ENCODE results near the gene RABEPK.
"Not testable (repeated sequence)": the region's sequence is repeated elsewhere in the genome, so short reads cannot be mapped to it uniquely, and the experiment has no call there.

Gene RABEPK

DNA sequence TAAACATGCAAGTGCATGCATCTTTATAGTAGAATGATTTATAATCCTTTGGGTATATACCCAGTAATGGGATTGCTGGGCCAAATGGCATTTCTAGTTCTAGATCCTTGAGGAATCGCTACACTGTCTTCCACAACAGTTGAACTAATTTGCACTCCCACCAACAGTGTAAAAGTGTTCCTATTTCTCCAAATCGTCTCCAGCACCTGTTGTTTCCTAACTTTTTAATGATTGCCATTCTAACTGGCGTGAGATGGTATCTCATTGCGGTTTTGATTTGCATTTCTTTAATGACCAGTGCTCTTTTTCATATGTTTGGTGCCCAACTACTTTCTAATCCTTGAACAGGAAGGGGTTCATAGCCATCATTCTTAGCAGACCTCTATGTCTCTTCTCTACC lies 18.6 kb upstream of the RABEPK start:
- H3K27me3 Mint-ChIP-seq: not testable (repeated sequence)

DNA sequence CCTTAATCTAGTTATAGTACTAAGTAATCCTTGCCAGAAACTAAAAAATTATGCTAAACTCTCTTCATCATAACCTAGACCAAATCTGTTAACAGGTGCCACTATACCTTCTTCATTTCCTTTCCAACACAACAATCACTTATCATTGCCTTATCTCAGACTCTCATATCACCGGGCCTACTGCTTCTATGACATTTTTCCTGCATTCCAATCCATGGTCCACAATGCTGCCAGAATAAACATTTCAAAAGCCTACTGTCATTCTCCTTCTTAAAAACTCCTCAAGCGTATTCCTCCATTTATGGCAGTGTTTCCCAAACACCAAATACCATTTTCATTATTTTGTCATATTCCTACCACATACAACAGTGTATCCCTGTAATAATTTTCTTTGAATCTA lies 17.3 kb upstream of the RABEPK start:
- H3K27me3 Mint-ChIP-seq: no peaks in the 10 kb centered on the region
- H3K27ac Mint-ChIP-seq: peak overlapping the region; percentile 25
- H3K36me3 Mint-ChIP-seq: peaks cover 7% of the 10 kb centered on the region
- H3K4me3 Mint-ChIP-seq: no peak overlapping the region
- peaks cover 75% of the 10 kb centered on the region for H3K4me1 Mint-ChIP-seq (ENCODE audit: low read depth)
- no peaks in the 10 kb centered on the region for H3K9me3 Mint-ChIP-seq (ENCODE audit: low read depth)

More for the DNA sequence above, 18.6 kb upstream of the RABEPK start:
- not testable (repeated sequence) for H3K9me3 Mint-ChIP-seq (ENCODE audit: low read depth); H3K36me3 Mint-ChIP-seq; H3K4me3 Mint-ChIP-seq
- H3K4me1 Mint-ChIP-seq (ENCODE audit: low read depth): peaks cover 73% of the 10 kb centered on the region
- H3K27ac Mint-ChIP-seq: peak overlapping the region; percentile 46

DNA sequence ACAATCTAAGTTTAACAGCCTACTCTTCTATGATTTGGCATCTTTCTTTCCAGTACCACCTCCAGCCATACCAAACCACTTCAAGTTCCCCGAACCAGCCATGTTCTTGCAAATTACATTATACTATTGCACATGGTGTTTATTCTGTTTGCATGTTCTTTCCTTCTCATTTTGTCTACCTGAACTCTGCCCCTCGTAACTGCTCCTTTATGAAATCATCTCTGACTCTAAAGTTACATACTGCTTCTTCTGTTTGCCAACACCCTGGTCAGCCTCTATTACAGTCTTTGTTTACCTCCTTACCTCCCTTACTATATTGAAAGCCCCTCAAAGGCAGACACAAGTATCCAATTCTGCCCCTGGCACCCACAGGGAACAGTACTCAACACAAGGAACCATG lies 16.8 kb upstream of the RABEPK start:
- Mint-ChIP-seq H3K9me3 (ENCODE audit: low read depth) (no peaks in the 10 kb centered on the region), H3K4me3 (no peak overlapping the region), H3K27ac (no peak overlapping the region), H3K4me1 (ENCODE audit: low read depth) (peaks cover 73% of the 10 kb centered on the region), H3K27me3 (no peaks in the 10 kb centered on the region), H3K36me3 (peaks cover 7% of the 10 kb centered on the region)

GRCh38 chr9:125189011-125189360 lies 11.4 kb upstream of the RABEPK start:
- Mint-ChIP-seq H3K4me1 (ENCODE audit: low read depth) (peaks cover 63% of the 10 kb centered on the region), H3K27ac (peak overlapping the region; percentile 86), H3K9me3 (ENCODE audit: low read depth) (no peaks in the 10 kb centered on the region), H3K4me3 (peak overlapping the region; percentile 96), H3K27me3 (no peaks in the 10 kb centered on the region), H3K36me3 (no peaks in the 10 kb centered on the region)

GRCh38 chr9:125189361-125190289 lies 10.7 kb upstream of the RABEPK start, which contains the start of gene PPP6C:
Gene PPP6C (minus strand): TSS chr9:125189803. CDS start chr9:125189718, 85 bp downstream.
- Mint-ChIP-seq H3K4me1 (ENCODE audit: low read depth) (peaks cover 66% of the 10 kb centered on the region), H3K36me3 (no peaks in the 10 kb centered on the region), H3K27me3 (no peaks in the 10 kb centered on the region), H3K27ac (peak within 1 kb of the TSS; percentile 97), H3K4me3 (peak within 1 kb of the TSS; percentile 96), H3K9me3 (ENCODE audit: low read depth) (no peaks in the 10 kb centered on the region)

DNA sequence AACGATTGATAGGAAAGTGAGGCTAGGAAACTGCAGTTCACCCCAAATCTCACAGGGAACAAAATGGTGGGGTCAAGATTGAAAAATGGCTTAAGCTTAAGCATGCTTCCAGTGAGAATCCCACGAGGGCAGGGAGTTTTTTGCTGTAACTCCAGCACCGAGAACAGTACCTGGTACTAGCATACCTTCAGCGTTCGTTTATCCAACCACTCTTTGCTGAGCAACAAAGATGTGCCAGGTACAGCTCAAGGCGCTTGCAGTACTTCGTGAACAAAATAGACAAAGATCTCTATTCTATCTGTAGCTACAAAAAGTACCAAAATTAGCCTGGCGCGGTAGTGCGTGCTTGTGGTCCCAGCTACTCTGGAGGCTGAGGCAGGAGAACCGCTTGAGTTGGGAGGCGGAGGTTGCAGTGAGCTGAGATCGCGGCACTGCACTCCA lies 10.0 kb upstream of the RABEPK start:
- Mint-ChIP-seq H3K36me3 (no peaks in the 10 kb centered on the region), H3K4me1 (ENCODE audit: low read depth) (peaks cover 69% of the 10 kb centered on the region), H3K4me3 (peak overlapping the region; percentile 96), H3K9me3 (ENCODE audit: low read depth) (no peaks in the 10 kb centered on the region), H3K27ac (peak overlapping the region; percentile 97), H3K27me3 (no peaks in the 10 kb centered on the region)

GRCh38 chr9:125194466-125194865 lies 5.9 kb upstream of the RABEPK start:
- Mint-ChIP-seq H3K27ac (peak overlapping the region; percentile 91), H3K4me3 (peak overlapping the region; percentile 67), H3K4me1 (ENCODE audit: low read depth) (peaks cover 73% of the 10 kb centered on the region)
- H3K9me3 Mint-ChIP-seq (ENCODE audit: low read depth); H3K36me3 Mint-ChIP-seq; H3K27me3 Mint-ChIP-seq: not testable (repeated sequence)

DNA sequence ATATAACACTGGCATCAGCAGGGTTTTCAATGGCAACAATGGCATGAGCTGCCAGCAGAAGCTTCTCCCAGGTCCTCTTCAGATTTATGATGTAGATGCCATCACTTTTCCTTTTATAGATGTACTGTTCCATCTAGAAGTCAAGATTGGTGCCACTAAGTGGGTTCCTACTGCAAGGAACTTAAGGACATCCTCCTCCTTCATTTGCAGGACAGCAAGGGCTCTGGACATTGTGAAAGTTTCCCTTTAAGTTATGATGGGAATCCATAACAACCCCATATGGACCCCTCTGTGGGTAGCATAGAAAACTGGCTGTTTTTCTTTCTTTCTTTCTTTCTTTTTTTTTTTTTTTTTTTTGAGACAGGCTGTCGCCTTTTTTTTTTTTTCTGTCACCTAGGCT lies 4.8 kb upstream of the RABEPK start:
- peak overlapping the region; percentile 91 for H3K27ac Mint-ChIP-seq
- H3K9me3 Mint-ChIP-seq (ENCODE audit: low read depth); H3K27me3 Mint-ChIP-seq; H3K36me3 Mint-ChIP-seq: not testable (repeated sequence)
- peaks cover 69% of the 10 kb centered on the region for H3K4me1 Mint-ChIP-seq (ENCODE audit: low read depth)
- peak overlapping the region; percentile 27 for H3K4me3 Mint-ChIP-seq

DNA sequence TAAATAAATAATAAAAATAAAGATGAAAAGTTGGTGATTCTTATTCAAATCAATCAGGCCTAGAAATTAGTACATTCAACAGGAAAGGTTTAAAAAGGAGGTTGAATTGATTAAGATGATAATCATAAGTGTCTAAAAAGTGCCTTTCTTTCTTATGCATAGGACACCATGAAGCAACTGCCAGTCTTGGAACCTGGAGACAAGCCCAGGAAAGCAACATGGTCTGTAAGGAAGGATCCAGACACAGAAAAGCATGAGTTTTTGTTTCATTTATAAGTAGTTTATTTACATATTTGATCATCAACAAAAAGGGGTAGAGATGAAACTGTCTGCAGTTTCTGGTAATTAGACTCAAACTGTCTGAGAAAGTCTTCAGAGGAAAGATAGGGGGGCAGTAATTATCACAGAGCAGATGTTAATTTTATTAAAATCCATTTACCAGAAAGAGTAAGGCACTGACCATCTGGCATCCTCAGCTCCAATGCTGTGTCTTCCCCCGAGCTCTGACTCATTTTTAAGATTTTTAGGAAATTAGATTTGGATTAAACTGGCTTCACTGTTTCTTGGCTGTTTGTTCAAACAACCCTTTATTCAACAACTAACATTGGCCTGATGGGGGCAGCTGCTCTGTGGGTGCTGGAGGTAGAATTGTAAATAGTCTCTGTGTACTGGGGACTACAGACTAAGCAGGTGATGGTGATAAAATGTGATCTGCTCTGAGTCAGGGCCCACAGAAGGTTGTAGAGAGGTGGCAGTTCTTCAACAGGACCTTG lies 2.7 kb downstream of the RABEPK start:
- Mint-ChIP-seq H3K27ac (no peak overlapping the region), H3K9me3 (ENCODE audit: low read depth) (no peaks in the 10 kb centered on the region), H3K4me3 (no peak overlapping the region), H3K36me3 (peaks cover 12% of the 10 kb centered on the region), H3K4me1 (ENCODE audit: low read depth) (peaks cover 27% of the 10 kb centered on the region), H3K27me3 (no peaks in the 10 kb centered on the region)

- Mint-ChIP-seq H3K4me3 (no peak overlapping the region), H3K27me3 (no peaks in the 10 kb centered on the region), H3K9me3 (ENCODE audit: low read depth) (no peaks in the 10 kb centered on the region), H3K4me1 (ENCODE audit: low read depth) (peaks cover 20% of the 10 kb centered on the region), H3K27ac (no peak overlapping the region), H3K36me3 (peaks cover 15% of the 10 kb centered on the region)
These were observed 4.1 kb downstream of the RABEPK start for GRCh38 chr9:125204477-125204876.

GRCh38 chr9:125214186-125214585 lies 13.8 kb downstream of the RABEPK start:
- peaks cover 17% of the 10 kb centered on the region for H3K36me3 Mint-ChIP-seq
- H3K27ac Mint-ChIP-seq: no peak overlapping the region
- H3K9me3 Mint-ChIP-seq (ENCODE audit: low read depth): no peaks in the 10 kb centered on the region
- H3K4me3 Mint-ChIP-seq: no peak overlapping the region
- H3K27me3 Mint-ChIP-seq: no peaks in the 10 kb centered on the region
- peaks cover 3% of the 10 kb centered on the region for H3K4me1 Mint-ChIP-seq (ENCODE audit: low read depth)

GRCh38 chr9:125218621-125219020 lies 18.3 kb downstream of the RABEPK start:
- Mint-ChIP-seq H3K27me3 (no peaks in the 10 kb centered on the region), H3K9me3 (ENCODE audit: low read depth) (no peaks in the 10 kb centered on the region), H3K36me3 (peaks cover 11% of the 10 kb centered on the region), H3K4me3 (no peak overlapping the region), H3K27ac (no peak overlapping the region), H3K4me1 (ENCODE audit: low read depth) (peaks cover 3% of the 10 kb centered on the region)

DNA sequence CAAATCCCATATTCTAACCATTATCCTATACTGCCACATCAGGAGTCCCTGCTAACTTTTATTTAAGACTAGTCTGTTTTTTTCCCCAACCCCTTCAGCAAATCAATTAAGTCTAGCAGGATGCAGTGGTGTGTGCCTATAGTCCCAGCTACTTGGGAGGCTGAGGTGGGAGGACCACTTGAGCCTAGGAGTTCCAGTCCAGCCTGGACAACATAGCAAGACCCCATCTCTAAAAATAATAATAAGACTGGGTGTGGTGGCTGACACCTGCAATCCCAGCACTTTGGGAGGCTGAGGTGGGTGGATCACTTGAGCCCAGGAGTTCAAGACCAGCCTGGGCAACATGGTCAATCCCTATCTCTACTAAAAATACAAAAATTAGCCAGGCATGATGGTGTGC lies 24.5 kb downstream of the RABEPK start:
- not testable (repeated sequence) for H3K27me3 Mint-ChIP-seq; H3K36me3 Mint-ChIP-seq; H3K9me3 Mint-ChIP-seq (ENCODE audit: low read depth); H3K4me1 Mint-ChIP-seq (ENCODE audit: low read depth); H3K27ac Mint-ChIP-seq; H3K4me3 Mint-ChIP-seq

- Mint-ChIP-seq H3K9me3 (ENCODE audit: low read depth) (no peaks in the 10 kb centered on the region), H3K27me3 (no peaks in the 10 kb centered on the region), H3K36me3 (no peaks in the 10 kb centered on the region), H3K27ac (no peak overlapping the region), H3K4me1 (ENCODE audit: low read depth) (no peaks in the 10 kb centered on the region), H3K4me3 (no peak overlapping the region)
These were observed 27.4 kb downstream of the RABEPK start for GRCh38 chr9:125227761-125228160.

DNA sequence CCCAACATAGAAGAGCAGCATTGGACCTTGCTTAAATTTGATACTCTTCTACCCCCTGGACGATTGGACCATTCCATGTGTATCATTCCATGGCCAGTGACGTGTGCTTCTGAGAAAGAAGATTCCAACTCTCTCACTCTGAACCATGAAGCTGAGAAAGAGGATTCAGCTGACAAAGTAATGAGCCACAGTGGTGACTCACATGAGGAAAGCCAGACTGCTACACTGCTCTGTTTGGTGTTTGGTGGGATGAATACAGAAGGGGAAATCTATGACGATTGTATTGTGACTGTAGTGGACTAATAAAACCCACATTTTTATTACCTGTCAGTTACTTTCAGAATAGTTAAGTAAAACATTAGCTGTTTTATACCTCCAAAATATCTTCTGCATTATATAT lies 33.3 kb downstream of the RABEPK start:
- Mint-ChIP-seq H3K36me3 (peaks cover 21% of the 10 kb centered on the region), H3K4me3 (no peak overlapping the region), H3K27ac (peak overlapping the region; percentile 23), H3K4me1 (ENCODE audit: low read depth) (peaks cover 42% of the 10 kb centered on the region), H3K27me3 (no peaks in the 10 kb centered on the region), H3K9me3 (ENCODE audit: low read depth) (no peaks in the 10 kb centered on the region)

Measured in activated naive CD8-positive, alpha-beta T cell (primary cell).